HEK293 (cell line): ENCODE measurements around the gene PDE8B.

ENCODE experiments used
- EGR2 ChIP-seq: fragments of 450-650 bp; formaldehyde crosslinking; IDR thresholded peaks from 2 replicates; pipeline ENCODE4 v1.5.1; 2016; ENCODE audit warnings: low read depth, missing biosample characterization, missing genetic modification characterization
- ELK4 ChIP-seq: IDR thresholded peaks from 2 replicates; pipeline ENCODE4 v1.6.1; 2011; ENCODE audit warnings: mild to moderate bottlenecking, low read depth, low read length, borderline replicate concordance
- GLIS1 ChIP-seq: fragments of 450-650 bp; formaldehyde crosslinking; IDR thresholded peaks from 2 replicates; pipeline ENCODE4 v1.5.1; 2016; ENCODE audit warnings: missing biosample characterization, missing genetic modification characterization
- HOXC10 ChIP-seq: sonication (generic); formaldehyde crosslinking; IDR thresholded peaks from 2 replicates; pipeline ENCODE4 v1.8.1; 2023; ENCODE audit warnings: mild to moderate bottlenecking, missing genetic modification reagents
- KLF1 ChIP-seq: fragments of 450-650 bp; formaldehyde crosslinking; IDR thresholded peaks from 2 replicates; pipeline ENCODE4 v1.5.1; 2016; ENCODE audit warnings: missing biosample characterization, missing genetic modification characterization
- KLF10 ChIP-seq: fragments of 450-650 bp; IDR thresholded peaks from 2 replicates; pipeline ENCODE4 v1.5.1; 2018; ENCODE audit warnings: missing biosample characterization, mild to moderate bottlenecking, missing genetic modification characterization
- KLF7 ChIP-seq: fragments of 450-650 bp; formaldehyde crosslinking; IDR thresholded peaks from 2 replicates; pipeline ENCODE4 v1.5.1; 2016; ENCODE audit warnings: missing biosample characterization, missing genetic modification characterization, borderline replicate concordance
- KLF8 ChIP-seq: fragments of 450-650 bp; formaldehyde crosslinking; IDR thresholded peaks from 2 replicates; pipeline ENCODE4 v1.5.1; 2016; ENCODE audit warnings: missing biosample characterization, missing genetic modification characterization
- KLF9 ChIP-seq: fragments of 450-650 bp; formaldehyde crosslinking; IDR thresholded peaks from 2 replicates; pipeline ENCODE4 v1.5.1; 2016; ENCODE audit warnings: missing biosample characterization, missing genetic modification characterization, low read depth
- ZBTB1 ChIP-seq: fragments of 450-650 bp; formaldehyde crosslinking; IDR thresholded peaks from 2 replicates; pipeline ENCODE4 v1.5.1; 2016; ENCODE audit warnings: missing biosample characterization, missing genetic modification characterization
- ZNF10 ChIP-seq: fragments of 450-650 bp; formaldehyde crosslinking; IDR thresholded peaks from 2 replicates; pipeline ENCODE4 v1.5.1; 2017; ENCODE audit warnings: missing biosample characterization, missing genetic modification characterization
- ZNF140 ChIP-seq: fragments of 450-650 bp; formaldehyde crosslinking; IDR thresholded peaks from 2 replicates; pipeline ENCODE4 v1.5.1; 2016; ENCODE audit warnings: missing biosample characterization, missing genetic modification characterization
- ZNF184 ChIP-seq: fragments of 450-650 bp; IDR thresholded peaks from 2 replicates; pipeline ENCODE4 v1.5.1; 2018; ENCODE audit warnings: missing biosample characterization, mild to moderate bottlenecking, missing genetic modification characterization
- ZNF24 ChIP-seq: fragments of 450-650 bp; formaldehyde crosslinking; IDR thresholded peaks from 2 replicates; pipeline ENCODE4 v1.5.1; 2016; ENCODE audit warnings: missing biosample characterization, missing genetic modification characterization
- ZNF302 ChIP-seq: fragments of 450-650 bp; formaldehyde crosslinking; IDR thresholded peaks from 2 replicates; pipeline ENCODE4 v1.5.1; 2016; ENCODE audit warnings: missing biosample characterization, missing genetic modification characterization, low read depth
- ZNF426 ChIP-seq: fragments of 450-650 bp; formaldehyde crosslinking; IDR thresholded peaks from 2 replicates; pipeline ENCODE4 v1.5.1; 2017; ENCODE audit warnings: missing biosample characterization, missing genetic modification characterization, mild to moderate bottlenecking, inconsistent platforms, moderate library complexity
- ZNF501 ChIP-seq: fragments of 450-650 bp; formaldehyde crosslinking; IDR thresholded peaks from 2 replicates; pipeline ENCODE4 v1.5.1; 2016; ENCODE audit warnings: missing biosample characterization, missing genetic modification characterization
- ZNF510 ChIP-seq: fragments of 450-650 bp; formaldehyde crosslinking; IDR thresholded peaks from 2 replicates; pipeline ENCODE4 v1.5.1; 2018; ENCODE audit warnings: mild to moderate bottlenecking, missing genetic modification characterization, missing biosample characterization; ENCODE audit not compliant: insufficient replicate concordance
- ZNF549 ChIP-seq: fragments of 450-650 bp; IDR thresholded peaks from 2 replicates; pipeline ENCODE4 v1.5.1; 2018; ENCODE audit warnings: missing biosample characterization, missing genetic modification characterization, mild to moderate bottlenecking, inconsistent platforms, moderate library complexity
- ZNF561 ChIP-seq: fragments of 450-650 bp; IDR thresholded peaks from 2 replicates; pipeline ENCODE4 v1.5.1; 2018; ENCODE audit warnings: missing biosample characterization, missing genetic modification characterization, borderline replicate concordance
- ZNF585B ChIP-seq: fragments of 450-650 bp; formaldehyde crosslinking; IDR thresholded peaks from 2 replicates; pipeline ENCODE4 v1.5.1; 2016; ENCODE audit warnings: missing biosample characterization, missing genetic modification characterization
- ZNF654 ChIP-seq: fragments of 450-650 bp; formaldehyde crosslinking; IDR thresholded peaks from 2 replicates; pipeline ENCODE4 v1.5.1; 2016; ENCODE audit warnings: low read depth, missing biosample characterization, missing genetic modification characterization
- ZNF707 ChIP-seq: fragments of 450-650 bp; formaldehyde crosslinking; IDR thresholded peaks from 2 replicates; pipeline ENCODE4 v1.5.1; 2016; ENCODE audit warnings: missing biosample characterization, missing genetic modification characterization
- ZNF776 ChIP-seq: fragments of 450-650 bp; formaldehyde crosslinking; IDR thresholded peaks from 2 replicates; pipeline ENCODE4 v1.5.0; 2017; ENCODE audit warnings: missing biosample characterization, missing genetic modification characterization, borderline replicate concordance
- TF ChIP-seq, protein P1 (sequence below): fragments of 450-650 bp; IDR thresholded peaks from 2 replicates; pipeline ENCODE4 v1.5.1; 2018; ENCODE audit warnings: missing biosample characterization, mild to moderate bottlenecking, missing genetic modification characterization
- TF ChIP-seq, protein P2 (sequence below): fragments of 450-650 bp; formaldehyde crosslinking; IDR thresholded peaks from 2 replicates; pipeline ENCODE4 v1.5.1; 2017; ENCODE audit warnings: missing biosample characterization, missing genetic modification characterization
- TF ChIP-seq, protein P3 (sequence below): fragments of 450-650 bp; formaldehyde crosslinking; IDR thresholded peaks from 2 replicates; pipeline ENCODE4 v1.5.1; 2017; ENCODE audit warnings: missing biosample characterization, missing genetic modification characterization
- TF ChIP-seq, protein P4 (sequence below): fragments of 450-650 bp; formaldehyde crosslinking; IDR thresholded peaks from 2 replicates; pipeline ENCODE4 v1.5.1; 2016; ENCODE audit warnings: missing biosample characterization, missing genetic modification characterization
- TF ChIP-seq, protein P5 (sequence below): fragments of 450-650 bp; formaldehyde crosslinking; IDR thresholded peaks from 2 replicates; pipeline ENCODE4; 2016; ENCODE audit warnings: missing biosample characterization, missing genetic modification characterization
- TF ChIP-seq, protein P6 (sequence below): fragments of 450-650 bp; formaldehyde crosslinking; IDR thresholded peaks from 2 replicates; pipeline ENCODE4 v1.5.1; 2016; ENCODE audit warnings: missing biosample characterization, missing genetic modification characterization
- TF ChIP-seq, protein P7 (sequence below): fragments of 450-650 bp; formaldehyde crosslinking; IDR thresholded peaks from 2 replicates; pipeline ENCODE4 v1.5.1; 2017; ENCODE audit warnings: missing biosample characterization, missing genetic modification characterization

The PDE8B gene

GRCh38 chr5:77168879-77169244 is 41.6 kb upstream of the PDE8B start (continued):
- TF ChIP-seq GLIS1 (no peak), EGR2 (tag by site-specific recombination) (no peak), ZNF501 (tag by site-specific recombination) (no peak), KLF9 (tag by site-specific recombination) (no peak), ZNF140 (tag by site-specific recombination) (no peak), ZNF585B (no peak), ZNF654 (tag by site-specific recombination) (no peak), ZNF561 (tag by site-specific recombination) (peak; percentile 93), ZNF426 (no peak), ZNF510 (peak; percentile 48), HOXC10 (CRISPR knock-in tag) (no peak), KLF8 (tag by site-specific recombination) (no peak), ZBTB1 (no peak), ZNF302 (tag by site-specific recombination) (no peak), ZNF707 (tag by site-specific recombination) (no peak), KLF10 (tag by site-specific recombination) (peak; percentile 83), ZNF549 (tag by site-specific recombination) (peak; percentile 77), KLF7 (tag by site-specific recombination) (0 out of 2 replicates have a peak, but pooled peaks have one; percentile 45), ZNF24 (no peak), ELK4 (no peak), ZNF184 (tag by site-specific recombination) (peak; percentile 96), ZNF776 (peak; percentile 86; the same call in 1 of the 2 replicates), KLF1 (tag by site-specific recombination) (peak; percentile 55), ZNF10 (no peak)
- TF ChIP-seq, protein P1, sequence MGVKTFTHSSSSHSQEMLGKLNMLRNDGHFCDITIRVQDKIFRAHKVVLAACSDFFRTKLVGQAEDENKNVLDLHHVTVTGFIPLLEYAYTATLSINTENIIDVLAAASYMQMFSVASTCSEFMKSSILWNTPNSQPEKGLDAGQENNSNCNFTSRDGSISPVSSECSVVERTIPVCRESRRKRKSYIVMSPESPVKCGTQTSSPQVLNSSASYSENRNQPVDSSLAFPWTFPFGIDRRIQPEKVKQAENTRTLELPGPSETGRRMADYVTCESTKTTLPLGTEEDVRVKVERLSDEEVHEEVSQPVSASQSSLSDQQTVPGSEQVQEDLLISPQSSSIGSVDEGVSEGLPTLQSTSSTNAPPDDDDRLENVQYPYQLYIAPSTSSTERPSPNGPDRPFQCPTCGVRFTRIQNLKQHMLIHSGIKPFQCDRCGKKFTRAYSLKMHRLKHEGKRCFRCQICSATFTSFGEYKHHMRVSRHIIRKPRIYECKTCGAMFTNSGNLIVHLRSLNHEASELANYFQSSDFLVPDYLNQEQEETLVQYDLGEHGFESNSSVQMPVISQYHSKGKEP: peak; percentile 93
- TF ChIP-seq, protein P2, sequence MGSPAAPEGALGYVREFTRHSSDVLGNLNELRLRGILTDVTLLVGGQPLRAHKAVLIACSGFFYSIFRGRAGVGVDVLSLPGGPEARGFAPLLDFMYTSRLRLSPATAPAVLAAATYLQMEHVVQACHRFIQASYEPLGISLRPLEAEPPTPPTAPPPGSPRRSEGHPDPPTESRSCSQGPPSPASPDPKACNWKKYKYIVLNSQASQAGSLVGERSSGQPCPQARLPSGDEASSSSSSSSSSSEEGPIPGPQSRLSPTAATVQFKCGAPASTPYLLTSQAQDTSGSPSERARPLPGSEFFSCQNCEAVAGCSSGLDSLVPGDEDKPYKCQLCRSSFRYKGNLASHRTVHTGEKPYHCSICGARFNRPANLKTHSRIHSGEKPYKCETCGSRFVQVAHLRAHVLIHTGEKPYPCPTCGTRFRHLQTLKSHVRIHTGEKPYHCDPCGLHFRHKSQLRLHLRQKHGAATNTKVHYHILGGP: peak; percentile 69; the same call in 1 of the 2 replicates
- TF ChIP-seq, protein P3, sequence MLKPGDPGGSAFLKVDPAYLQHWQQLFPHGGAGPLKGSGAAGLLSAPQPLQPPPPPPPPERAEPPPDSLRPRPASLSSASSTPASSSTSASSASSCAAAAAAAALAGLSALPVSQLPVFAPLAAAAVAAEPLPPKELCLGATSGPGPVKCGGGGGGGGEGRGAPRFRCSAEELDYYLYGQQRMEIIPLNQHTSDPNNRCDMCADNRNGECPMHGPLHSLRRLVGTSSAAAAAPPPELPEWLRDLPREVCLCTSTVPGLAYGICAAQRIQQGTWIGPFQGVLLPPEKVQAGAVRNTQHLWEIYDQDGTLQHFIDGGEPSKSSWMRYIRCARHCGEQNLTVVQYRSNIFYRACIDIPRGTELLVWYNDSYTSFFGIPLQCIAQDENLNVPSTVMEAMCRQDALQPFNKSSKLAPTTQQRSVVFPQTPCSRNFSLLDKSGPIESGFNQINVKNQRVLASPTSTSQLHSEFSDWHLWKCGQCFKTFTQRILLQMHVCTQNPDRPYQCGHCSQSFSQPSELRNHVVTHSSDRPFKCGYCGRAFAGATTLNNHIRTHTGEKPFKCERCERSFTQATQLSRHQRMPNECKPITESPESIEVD: peak; percentile 26; the same call in 1 of the 2 replicates
- TF ChIP-seq, protein P4, sequence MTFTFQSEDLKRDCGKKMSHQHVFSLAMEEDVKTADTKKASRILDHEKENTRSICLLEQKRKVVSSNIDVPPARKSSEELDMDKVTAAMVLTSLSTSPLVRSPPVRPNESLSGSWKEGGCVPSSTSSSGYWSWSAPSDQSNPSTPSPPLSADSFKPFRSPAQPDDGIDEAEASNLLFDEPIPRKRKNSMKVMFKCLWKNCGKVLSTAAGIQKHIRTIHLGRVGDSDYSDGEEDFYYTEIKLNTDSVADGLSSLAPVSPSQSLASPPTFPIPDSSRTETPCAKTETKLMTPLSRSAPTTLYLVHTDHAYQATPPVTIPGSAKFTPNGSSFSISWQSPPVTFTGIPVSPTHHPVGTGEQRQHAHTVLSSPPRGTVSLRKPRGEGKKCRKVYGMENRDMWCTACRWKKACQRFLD (tag by site-specific recombination): no peak
- TF ChIP-seq, protein P5, sequence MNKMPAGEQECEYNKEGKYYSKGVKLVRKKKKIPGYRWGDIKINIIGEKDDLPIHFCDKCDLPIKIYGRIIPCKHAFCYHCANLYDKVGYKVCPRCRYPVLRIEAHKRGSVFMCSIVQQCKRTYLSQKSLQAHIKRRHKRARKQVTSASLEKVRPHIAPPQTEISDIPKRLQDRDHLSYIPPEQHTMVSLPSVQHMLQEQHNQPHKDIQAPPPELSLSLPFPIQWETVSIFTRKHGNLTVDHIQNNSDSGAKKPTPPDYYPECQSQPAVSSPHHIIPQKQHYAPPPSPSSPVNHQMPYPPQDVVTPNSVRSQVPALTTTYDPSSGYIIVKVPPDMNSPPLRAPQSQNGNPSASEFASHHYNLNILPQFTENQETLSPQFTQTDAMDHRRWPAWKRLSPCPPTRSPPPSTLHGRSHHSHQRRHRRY: no peak
- TF ChIP-seq, protein P6, sequence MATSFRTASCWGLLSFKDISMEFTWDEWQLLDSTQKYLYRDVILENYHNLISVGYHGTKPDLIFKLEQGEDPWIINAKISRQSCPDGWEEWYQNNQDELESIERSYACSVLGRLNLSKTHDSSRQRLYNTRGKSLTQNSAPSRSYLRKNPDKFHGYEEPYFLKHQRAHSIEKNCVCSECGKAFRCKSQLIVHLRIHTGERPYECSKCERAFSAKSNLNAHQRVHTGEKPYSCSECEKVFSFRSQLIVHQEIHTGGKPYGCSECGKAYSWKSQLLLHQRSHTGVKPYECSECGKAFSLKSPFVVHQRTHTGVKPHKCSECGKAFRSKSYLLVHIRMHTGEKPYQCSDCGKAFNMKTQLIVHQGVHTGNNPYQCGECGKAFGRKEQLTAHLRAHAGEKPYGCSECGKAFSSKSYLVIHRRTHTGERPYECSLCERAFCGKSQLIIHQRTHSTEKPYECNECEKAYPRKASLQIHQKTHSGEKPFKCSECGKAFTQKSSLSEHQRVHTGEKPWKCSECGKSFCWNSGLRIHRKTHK (tag by site-specific recombination): no peak
- TF ChIP-seq, protein P7, sequence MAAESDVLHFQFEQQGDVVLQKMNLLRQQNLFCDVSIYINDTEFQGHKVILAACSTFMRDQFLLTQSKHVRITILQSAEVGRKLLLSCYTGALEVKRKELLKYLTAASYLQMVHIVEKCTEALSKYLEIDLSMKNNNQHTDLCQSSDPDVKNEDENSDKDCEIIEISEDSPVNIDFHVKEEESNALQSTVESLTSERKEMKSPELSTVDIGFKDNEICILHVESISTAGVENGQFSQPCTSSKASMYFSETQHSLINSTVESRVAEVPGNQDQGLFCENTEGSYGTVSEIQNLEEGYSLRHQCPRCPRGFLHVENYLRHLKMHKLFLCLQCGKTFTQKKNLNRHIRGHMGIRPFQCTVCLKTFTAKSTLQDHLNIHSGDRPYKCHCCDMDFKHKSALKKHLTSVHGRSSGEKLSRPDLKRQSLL (tag by site-specific recombination): peak; percentile 32; the same call in 1 of the 2 replicates
